Measurements from ENCODE around the gene CPNE8.

CPNE8 gene

DNA sequence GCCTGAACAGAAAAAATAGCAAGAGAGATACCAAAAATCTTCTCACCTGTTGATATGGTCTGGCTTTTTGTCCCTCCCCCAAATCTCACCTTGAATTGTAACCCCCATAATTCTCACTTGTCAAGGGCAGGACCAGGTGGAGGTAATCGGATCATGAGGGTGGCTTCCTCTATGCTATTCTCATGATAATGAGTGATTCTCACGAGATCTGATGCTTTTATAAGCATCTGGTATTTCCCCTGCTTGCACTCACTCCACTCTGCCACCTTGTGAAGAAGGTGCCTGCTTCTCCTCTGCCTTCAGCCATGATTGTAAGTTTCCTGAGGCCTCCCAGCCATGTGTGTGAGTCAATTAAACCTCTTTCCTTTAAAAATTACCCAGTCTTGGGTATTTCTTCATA lies 291.2 kb downstream of the CPNE8 start:
- no peak for DNase-seq

- no peak for DNase-seq
These were observed 294.5 kb downstream of the CPNE8 start for GRCh38 chr12:38610808-38611350.

GRCh38 chr12:38607295-38607694 lies 298.1 kb downstream of the CPNE8 start:
- no peak for DNase-seq

All from effector CD4-positive, alpha-beta T cell (primary cell).